Stimulated activated CD8-positive, alpha-beta memory T cell treated with anti-CD3 and anti-CD28 coated beads, Interleukin-15, amount 100 ng/mL, for 24 hours (primary cell): Measurements from ENCODE around the gene PLXDC2.

Source experiments
- DNase-seq: peaks from one replicate; pipeline ENCODE4 v3.0.0-alpha.2; 2020; ENCODE audit warnings: low read depth

The PLXDC2 gene

GRCh38 chr10:19911886-19912285, 95.7 kb downstream of the PLXDC2 start:
- no peak for DNase-seq

DNA sequence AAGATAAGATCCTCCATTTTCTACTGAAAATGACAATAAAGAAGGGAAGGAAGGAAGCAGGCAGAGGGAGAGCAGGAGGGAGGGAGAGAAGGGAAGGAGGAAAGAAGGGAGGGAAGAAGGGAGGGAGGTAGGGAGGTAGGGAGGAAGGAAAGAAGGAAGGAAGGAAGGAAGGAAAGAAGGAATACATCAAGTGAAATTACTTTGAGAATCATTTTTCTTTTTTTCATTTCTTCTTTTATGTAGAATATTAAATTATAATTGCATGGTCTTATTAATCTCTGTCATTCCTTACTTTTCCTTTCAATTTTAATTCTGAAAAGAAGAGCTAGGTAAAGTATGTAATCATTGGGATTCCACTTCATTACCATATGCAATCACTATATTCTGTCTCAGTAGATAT, 97.8 kb downstream of the PLXDC2 start:
- no peak for DNase-seq

DNA sequence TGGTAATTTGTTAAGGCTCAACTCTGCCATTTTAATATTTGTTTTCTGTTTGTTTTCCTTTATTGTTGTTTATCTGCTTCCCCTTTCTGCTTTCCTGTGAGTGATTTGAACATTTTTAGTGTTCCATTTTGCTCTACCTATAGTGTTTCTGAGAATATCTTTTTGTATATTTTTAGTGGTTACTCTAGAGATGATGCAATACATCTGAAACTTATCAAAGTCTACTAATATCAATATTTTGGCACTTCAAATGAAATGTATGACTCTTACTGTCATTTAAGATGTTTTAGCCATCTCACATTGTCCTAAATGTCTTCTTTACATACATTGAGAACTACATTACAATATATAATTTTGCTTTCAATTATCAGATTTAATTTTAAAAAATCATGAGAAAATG, 98.9 kb downstream of the PLXDC2 start:
- DNase-seq: no peak

DNA sequence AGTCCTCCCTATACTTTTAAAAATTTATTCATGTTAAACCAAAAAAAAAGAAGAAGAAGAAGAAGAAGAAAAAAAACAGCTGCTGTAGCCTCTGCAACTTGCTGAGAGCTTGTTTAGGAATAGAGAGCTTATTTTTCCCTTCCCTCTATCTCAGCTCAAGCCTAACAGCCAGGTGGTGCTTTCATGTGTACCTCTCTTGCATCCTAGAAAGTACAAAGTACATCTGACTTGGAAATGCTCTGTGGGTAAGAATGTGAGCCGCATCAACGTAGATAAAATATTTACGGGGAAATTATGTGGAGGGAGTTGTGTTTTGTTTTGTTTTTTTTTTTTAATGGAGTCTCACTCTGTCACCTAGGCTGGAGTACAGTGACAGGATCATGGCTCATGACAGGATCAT, 99.6 kb downstream of the PLXDC2 start:
- DNase-seq: no peak

GRCh38 chr10:19917751-19918478, 101.7 kb downstream of the PLXDC2 start:
- DNase-seq: no peak

DNA sequence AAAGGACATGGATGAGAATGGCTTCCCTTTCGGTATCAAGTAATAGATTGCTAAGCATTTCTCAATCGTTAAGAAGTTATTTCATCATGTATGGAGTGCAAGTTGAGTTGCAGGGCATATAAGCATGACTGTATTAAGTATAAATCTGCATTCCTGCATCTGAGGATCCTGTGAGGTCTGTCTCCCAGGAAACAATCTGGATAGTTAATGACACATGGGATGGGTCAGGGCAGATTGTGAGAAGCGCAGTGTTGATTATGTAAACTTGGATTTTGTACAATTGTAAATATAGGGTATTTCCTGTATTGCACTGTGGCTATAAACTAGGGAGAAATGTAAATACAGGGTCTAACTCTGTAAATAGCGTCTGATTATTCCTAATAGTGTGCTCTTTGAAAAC, 102.6 kb downstream of the PLXDC2 start:
- no peak for DNase-seq

DNA sequence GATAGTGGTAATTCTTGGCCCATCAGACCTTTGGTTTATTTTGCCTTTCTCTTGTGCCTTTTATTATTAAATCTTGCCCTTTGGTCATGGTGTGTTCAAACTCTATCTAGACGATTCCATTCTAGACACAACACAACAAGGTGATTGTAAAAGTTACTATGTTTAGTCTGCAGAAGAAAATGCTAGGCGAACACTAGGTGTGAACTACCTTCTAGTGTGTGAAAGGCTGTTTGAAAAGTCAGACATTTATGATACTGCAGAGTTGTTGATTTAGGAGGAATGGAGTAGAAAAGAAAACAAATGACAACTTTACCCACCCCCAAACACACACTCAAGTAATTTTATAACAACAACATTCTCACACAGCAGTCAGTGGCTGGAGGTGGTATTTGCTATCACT, 103.4 kb downstream of the PLXDC2 start:
- DNase-seq: no peak

- no peak for DNase-seq
Measured at GRCh38 chr10:19920075-19920726, 104.0 kb downstream of the PLXDC2 start.

DNA sequence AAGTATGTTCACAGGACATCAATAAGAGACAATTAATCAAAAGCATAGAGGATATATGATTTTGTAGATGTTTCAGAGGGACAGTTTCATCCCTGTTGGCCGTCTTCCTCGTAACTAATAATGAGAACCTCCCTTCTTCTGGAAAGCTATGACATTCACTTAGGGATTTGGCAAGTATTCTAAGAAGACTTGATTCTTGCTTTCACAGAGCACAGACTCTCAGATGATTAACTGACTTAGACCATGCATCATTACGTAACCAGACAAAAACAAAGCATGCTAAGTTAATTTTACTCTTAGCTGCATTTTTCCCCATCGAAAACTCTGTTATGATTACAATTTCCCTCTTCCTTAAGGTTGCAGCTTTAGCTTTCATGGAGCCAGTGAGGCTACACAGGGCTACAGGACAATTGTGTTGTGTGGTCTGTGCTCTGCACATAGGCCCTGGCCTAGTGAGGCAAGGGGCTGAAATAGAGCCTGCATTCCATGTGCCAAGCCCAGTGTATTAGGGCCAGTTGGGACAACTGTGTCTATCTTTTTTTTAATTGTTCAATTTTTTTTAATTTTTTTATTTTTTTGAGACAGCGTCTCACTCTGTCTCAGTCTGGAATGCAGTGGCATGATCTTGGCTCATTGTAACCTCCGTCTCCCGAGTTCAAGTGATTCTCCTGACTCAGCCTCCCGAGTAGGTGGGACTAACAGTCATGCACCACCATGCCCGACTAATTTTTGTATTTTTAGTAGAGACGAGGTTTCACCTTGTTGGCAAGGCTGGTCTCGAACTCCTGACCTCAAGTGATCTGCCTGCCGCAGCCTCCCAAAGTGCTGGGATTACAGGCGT, 105.3 kb downstream of the PLXDC2 start:
- no peak for DNase-seq

GRCh38 chr10:19922236-19922963, 106.2 kb downstream of the PLXDC2 start:
- no peak for DNase-seq

- DNase-seq: no peak
Measured at GRCh38 chr10:19925064-19925463, 108.8 kb downstream of the PLXDC2 start.

DNA sequence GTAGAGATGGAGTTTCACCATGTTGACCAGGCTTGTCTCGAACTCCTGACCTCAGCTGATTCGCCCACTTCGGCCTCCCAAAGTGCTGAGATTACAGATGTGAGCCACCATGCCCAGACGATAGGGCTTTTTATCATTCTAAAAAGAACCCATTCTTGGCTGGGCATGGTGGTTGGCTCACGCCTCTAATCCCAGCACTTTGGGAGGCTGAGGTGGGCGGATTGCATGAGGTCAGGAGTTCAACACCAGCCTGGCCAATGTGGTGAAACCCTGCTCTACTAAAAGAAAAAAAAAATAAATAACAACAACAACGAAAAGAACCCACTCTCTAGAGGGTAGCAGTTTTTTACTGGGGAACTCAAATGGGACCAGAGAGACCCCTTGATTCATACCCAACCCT, 112.7 kb downstream of the PLXDC2 start:
- no peak for DNase-seq

- no peak for DNase-seq
Measured at GRCh38 chr10:19929506-19930140, 113.4 kb downstream of the PLXDC2 start.

DNA sequence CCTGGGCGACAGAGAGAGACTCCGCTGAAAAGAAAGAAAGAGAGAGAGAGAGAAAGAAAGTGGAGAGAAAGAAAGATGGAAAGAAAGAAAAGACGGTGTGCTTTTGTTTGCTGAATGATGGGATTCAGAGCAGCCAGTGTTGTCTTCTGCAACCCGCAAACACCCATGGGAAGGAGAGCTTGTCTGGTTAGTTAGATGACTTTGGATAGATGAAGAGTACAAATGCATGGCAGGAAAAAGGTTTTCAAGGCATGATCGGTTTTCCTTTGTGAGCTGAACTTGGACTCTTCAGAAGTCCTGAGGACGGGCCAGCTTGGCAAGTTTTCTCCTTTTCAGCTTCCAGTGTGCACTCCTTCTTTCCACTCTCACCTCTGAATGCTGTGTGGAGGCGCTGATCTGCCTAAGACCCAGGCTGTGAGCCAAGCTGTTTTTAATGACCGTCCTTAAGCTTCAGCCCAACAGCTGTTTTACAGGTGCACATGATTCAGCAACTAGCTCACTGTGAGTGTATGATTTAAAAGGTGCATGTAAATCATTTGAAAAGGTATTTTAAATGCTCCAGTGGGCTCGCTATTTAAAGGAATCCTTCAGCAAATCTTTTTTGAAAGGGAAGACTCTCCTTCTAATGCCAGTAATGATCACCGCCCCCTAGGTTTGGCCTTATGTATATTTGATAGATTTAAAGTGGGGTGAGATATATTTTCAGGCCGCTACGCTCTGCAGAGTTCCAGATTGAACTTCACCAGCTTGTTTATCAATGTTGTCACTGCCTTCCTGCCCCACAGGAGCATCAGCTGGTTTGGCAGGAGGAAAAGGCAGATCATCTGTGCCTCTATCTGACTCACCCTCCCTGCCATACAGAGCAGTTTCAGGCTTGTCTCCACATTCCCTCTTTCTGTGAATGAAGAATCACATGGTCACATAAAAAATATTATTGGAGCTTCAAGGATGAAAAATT, 115.0 kb downstream of the PLXDC2 start:
- DNase-seq: no peak

GRCh38 chr10:19931894-19932590, 115.8 kb downstream of the PLXDC2 start:
- no peak for DNase-seq

GRCh38 chr10:19932806-19933371, 116.7 kb downstream of the PLXDC2 start:
- DNase-seq: no peak

GRCh38 chr10:19933772-19934171, 117.5 kb downstream of the PLXDC2 start:
- DNase-seq: no peak

DNA sequence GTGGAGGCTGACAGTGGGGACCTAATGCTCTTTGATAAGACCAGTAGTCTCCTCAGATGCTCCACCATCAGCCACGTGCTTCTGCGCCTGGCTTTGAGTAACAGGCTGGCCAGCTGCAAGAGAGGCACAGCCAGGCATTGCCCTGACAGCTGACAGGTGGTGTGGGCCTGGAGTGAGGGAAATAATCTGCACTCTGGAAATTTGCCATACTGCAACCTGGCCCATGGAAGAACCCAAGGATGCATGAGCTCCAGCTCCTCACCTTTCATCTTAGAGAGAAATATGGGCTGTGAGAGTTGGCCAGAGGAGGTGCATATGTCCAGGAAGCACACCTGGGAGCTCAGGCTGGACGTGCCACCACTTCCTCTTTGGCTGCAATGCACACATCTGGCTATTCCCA, 118.9 kb downstream of the PLXDC2 start:
- no peak for DNase-seq

DNA sequence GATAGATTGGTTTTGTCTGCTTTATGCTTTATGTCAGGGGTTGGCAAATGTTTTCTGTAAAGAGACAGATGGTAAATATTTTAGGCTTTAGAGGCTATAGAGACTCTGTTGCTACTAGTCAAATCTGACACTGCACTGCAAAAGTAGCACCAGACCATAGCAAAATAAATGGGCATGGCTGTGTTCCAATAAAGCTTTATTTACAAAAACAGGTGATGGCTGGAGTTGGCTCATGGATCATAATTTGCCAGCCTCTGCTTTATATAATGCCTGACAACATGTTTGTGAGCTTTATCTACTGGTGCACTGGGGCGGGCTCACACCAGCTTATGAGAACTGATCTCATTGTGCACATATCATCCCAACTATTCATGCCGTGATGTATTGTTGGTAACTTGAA, 120.1 kb downstream of the PLXDC2 start:
- DNase-seq: no peak

GRCh38 chr10:19937989-19938388, 121.8 kb downstream of the PLXDC2 start:
- DNase-seq: no peak
